Measurements from ENCODE around the gene SCAPER. TPM values are rescaled to one million over a fixed set of nuclear protein-coding genes. Genes with fewer than 3 reads are reported as not detected.

The SCAPER gene
- total and polyA plus RNA-seq, 11 donors = 6.7 to 53.9 (median 38.3) TPM

- no peak for TF ChIP-seq POLR2A (IDR thresholded peaks at IDR 0.05)
- no peak for TF ChIP-seq CTCF (IDR thresholded peaks at IDR 0.05)
- DNase-seq = no peak
- Histone ChIP-seq H3K27ac (no peak overlapping the region), H3K27me3 (peaks cover 68 to 90% (median 82%) of the 10 kb centered on the region in 9 donors), H3K4me1 (peaks cover 12 to 49% (median 39%) of the 10 kb centered on the region in 12 donors), H3K4me3 (peak overlapping the region in 3 of 12 donors; percentile 13 to 55 (median 17)), H3K9me3 (no peaks in the 10 kb centered on the region), H3K36me3 (peaks cover 0 to 2% (median 0%) of the 10 kb centered on the region in 9 donors)
- intact Hi-C loops (cut with DNase I) = loop anchor here in 1 of 10 donors (10.0 kb wide), 1 partner anchor 519 kb away; no protein-coding TSS in a partner anchor
- no peak for ATAC-seq
- WGBS, 4 donors = 11 to 14% (median 13%) methylated on average over 7 of the region's 7 CpGs
Measured at GRCh38 chr15:76345583-76345879, 559.6 kb downstream of the SCAPER start.

DNA sequence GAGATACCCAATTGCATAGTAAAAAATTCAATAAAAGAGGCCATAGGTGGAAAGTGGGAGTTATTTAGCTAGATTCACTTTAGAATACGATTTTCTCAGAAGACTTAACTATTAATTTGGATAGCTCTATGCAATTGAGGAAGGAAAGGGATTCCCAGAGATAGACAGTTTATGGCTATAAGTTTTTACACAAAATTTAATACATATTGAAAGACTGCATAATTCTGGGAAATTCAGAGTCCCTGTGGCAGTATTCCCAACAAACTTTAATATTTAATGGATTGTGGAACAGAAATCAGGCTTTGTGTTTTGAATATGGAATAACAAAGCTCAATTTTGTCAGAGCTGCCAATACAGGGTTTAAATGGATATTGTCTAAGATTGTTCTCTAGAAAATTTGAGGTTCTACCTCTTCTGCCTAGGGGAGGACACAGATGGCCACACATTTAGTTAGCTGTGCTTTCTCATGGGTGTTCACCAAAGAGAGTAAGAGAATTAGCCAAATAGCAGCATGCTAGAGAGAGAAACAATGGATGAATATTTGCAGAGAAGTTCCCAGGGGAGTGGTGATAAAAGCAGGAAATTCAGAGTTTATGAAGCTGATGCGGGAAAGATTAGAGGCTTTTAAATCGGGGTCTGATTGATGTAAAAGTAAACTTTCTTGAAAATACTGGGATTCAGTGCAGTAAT is 560.1 kb downstream of the SCAPER start:
- no peak overlapping the region for H3K27ac ChIP-seq
- TF ChIP-seq POLR2A (IDR thresholded peaks at IDR 0.05) (no peak), CTCF (IDR thresholded peaks at IDR 0.05) (no peak)
- ATAC-seq (no peak), DNase-seq (no peak)
- 12 to 18% (median 17%) methylated on average over 3 of the region's 3 CpGs for WGBS, 4 donors
- peaks cover 73 to 95% (median 87%) of the 10 kb centered on the region in 9 donors for H3K27me3 ChIP-seq
- intact Hi-C loops (cut with DNase I) = loop anchor here in 1 of 10 donors (10.0 kb wide), 1 partner anchor 520 kb away; no protein-coding TSS in a partner anchor
- H3K4me3 ChIP-seq = peak overlapping the region in 1 of 12 donors; percentile 14
- peaks cover 12 to 54% (median 43%) of the 10 kb centered on the region in 12 donors for H3K4me1 ChIP-seq
- no peaks in the 10 kb centered on the region for H3K9me3 ChIP-seq
- no peaks in the 10 kb centered on the region for H3K36me3 ChIP-seq

DNA sequence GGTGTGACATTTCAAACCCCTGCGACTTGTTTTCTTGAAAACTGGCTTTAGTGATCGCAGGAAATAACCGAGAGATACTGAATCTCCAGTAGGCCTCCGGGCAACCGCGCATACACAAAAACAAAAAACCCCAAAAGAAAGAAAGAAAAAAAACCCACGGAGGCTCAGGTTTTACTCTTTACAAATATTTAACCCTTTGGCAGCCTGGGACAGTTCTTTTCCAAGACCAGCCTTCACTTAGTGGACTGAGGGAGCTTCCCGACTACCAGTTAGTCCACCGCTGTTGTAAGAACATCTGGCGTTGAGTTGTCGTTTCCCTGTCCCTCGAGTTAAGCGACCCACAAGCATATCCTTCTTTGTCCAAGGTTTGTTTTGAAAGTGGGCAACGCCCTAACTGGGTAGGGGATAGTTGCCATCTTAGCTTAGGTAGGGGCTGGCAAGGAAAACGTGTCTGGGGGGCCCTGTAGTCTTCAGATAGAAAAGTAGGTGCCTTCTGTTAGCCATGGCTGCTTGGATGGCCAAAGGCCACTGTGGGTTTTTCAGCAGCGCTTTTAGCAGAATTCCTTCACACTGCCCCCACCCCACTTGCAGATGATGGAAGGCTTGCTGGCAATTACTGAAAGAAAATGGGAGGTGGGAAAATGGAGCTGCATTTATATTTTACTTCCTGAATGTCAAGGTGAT is 561.7 kb downstream of the SCAPER start:
- Histone ChIP-seq H3K4me3 (peak overlapping the region in 2 of 12 donors; percentile 2 to 35), H3K27me3 (peaks cover 88 to 100% (median 100%) of the 10 kb centered on the region in 9 donors), H3K4me1 (peaks cover 12 to 69% (median 52%) of the 10 kb centered on the region in 12 donors), H3K36me3 (no peaks in the 10 kb centered on the region), H3K27ac (peak overlapping the region in 1 of 12 donors; percentile 49), H3K9me3 (no peaks in the 10 kb centered on the region)
- intact Hi-C loops (cut with DNase I) = loop anchor here in 1 of 10 donors (10.0 kb wide), 1 partner anchor 521 kb away; no protein-coding TSS in a partner anchor
- ATAC-seq = no peak
- 15 to 32% (median 27%) methylated on average over 16 of the region's 16 CpGs for WGBS, 4 donors
- DNase-seq = no peak
- TF ChIP-seq POLR2A (IDR thresholded peaks at IDR 0.05) = no peak
- no peak for TF ChIP-seq CTCF (IDR thresholded peaks at IDR 0.05)
